IMR-90 (cell line): ENCODE measurements around the gene GADD45GIP1. TPM values are rescaled to one million over a fixed set of nuclear protein-coding genes. Genes with fewer than 3 reads are reported as not detected.
A peak's percentile ranks its signal among the peaks of the same experiment; 100 is the strongest.

ENCODE experiments used
- ATAC-seq: fragments of 200-7000 bp; cut with Tn5 transposase; 2 replicates; pipeline ENCODE4 v1.9.1; 2020; ENCODE audit warnings: low read depth, mild to moderate bottlenecking, moderate library complexity
- BruUV-seq: library from RNA; stranded (reverse); fragments of 400-500 nt; replicated peaks from 2 replicates; lab custom pipeline; 2021; lab: Mats Ljungman, UMichigan
- CTCF ChIA-PET: fragments of 300-600 bp; formaldehyde crosslinking; extraction: SDS; loops from one replicate; lab custom pipeline; 2021; ENCODE audit warnings: antibody characterized with exemption; lab: Yijun Ruan, JAX
- POLR2A ChIA-PET: fragments of 300-600 bp; sonication (Branson Sonifier 250); formaldehyde crosslinking; loops from one replicate; lab custom pipeline; 2022; ENCODE audit warnings: antibody characterized with exemption; ENCODE audit not compliant: unreplicated experiment; lab: Charles Lee
- DNase-seq: peaks from one replicate; pipeline ENCODE4 v3.0.0; 2013
- H2AFZ ChIP-seq: replicated peaks from 2 replicates; pipeline ENCODE3; 2013; ENCODE audit warnings: low read length, mild to moderate bottlenecking; ENCODE audit not compliant: poor library complexity
- H2AK5ac ChIP-seq: 2 replicates; pipeline ENCODE4 v1.6.1; 2013; ENCODE audit warnings: low read depth, low read length, inconsistent platforms
- H2AK9ac ChIP-seq: replicated peaks from 2 replicates; pipeline ENCODE3; 2013; ENCODE audit warnings: mild to moderate bottlenecking, low read depth, low read length, moderate library complexity; ENCODE audit not compliant: poor library complexity
- H2BK120ac ChIP-seq: 2 replicates; pipeline ENCODE4 v1.6.1; 2013; ENCODE audit warnings: low read depth, low read length, inconsistent platforms
- H2BK15ac ChIP-seq: 3 replicates; pipeline ENCODE4 v1.6.1; 2013; ENCODE audit warnings: low read depth, low read length, inconsistent platforms
- H2BK20ac ChIP-seq: 2 replicates; pipeline ENCODE4 v1.6.1; 2013; ENCODE audit warnings: low read depth, mild to moderate bottlenecking, inconsistent platforms, low read length, moderate library complexity
- H2BK5ac ChIP-seq: 2 replicates; pipeline ENCODE4 v1.6.1; 2013; ENCODE audit warnings: mild to moderate bottlenecking, low read depth, low read length, inconsistent platforms; ENCODE audit not compliant: poor library complexity, severe bottlenecking
- H3K14ac ChIP-seq: replicated peaks from 2 replicates; pipeline ENCODE4 v1.6.1; 2013; ENCODE audit warnings: low read depth, low read length, inconsistent platforms
- H3K18ac ChIP-seq: 2 replicates; pipeline ENCODE4 v1.6.1; 2013; ENCODE audit warnings: low read depth, low read length, control low read depth
- H3K23ac ChIP-seq: 2 replicates; pipeline ENCODE4 v1.6.1; 2013; ENCODE audit warnings: low read depth, low read length, inconsistent platforms
- H3K27ac ChIP-seq: 2 replicates; pipeline ENCODE4 v1.5.1; 2013; ENCODE audit warnings: mild to moderate bottlenecking, control low read depth, low read length; ENCODE audit not compliant: insufficient read depth
- H3K27me3 ChIP-seq: 2 replicates; pipeline ENCODE4 v1.6.1; 2013; ENCODE audit warnings: low read length; ENCODE audit not compliant: control insufficient read depth, insufficient read depth
- H3K36me3 ChIP-seq: 2 replicates; pipeline ENCODE4 v1.6.1; 2013; ENCODE audit warnings: low read length, mixed read lengths; ENCODE audit not compliant: control insufficient read depth, insufficient read depth
- H3K4ac ChIP-seq: 2 replicates; pipeline ENCODE4 v1.6.1; 2013; ENCODE audit warnings: low read depth, low read length, inconsistent platforms
- H3K4me1 ChIP-seq: 2 replicates; pipeline ENCODE4 v1.6.1; 2013; ENCODE audit warnings: low read length, mixed read lengths; ENCODE audit not compliant: control insufficient read depth, insufficient read depth
- H3K4me2 ChIP-seq: 2 replicates; pipeline ENCODE4 v1.6.1; 2013; ENCODE audit warnings: low read depth, mild to moderate bottlenecking, control low read depth, low read length, moderate library complexity
- H3K4me3 ChIP-seq: 2 replicates; pipeline ENCODE4 v1.5.1; 2013; ENCODE audit warnings: low read depth, mild to moderate bottlenecking, control low read depth, low read length, moderate library complexity; ENCODE audit not compliant: insufficient read depth
- H3K56ac ChIP-seq: 2 replicates; pipeline ENCODE4 v1.6.1; 2013; ENCODE audit warnings: low read length, inconsistent platforms; ENCODE audit not compliant: insufficient read depth; ENCODE audit errors: extremely low read depth
- H3K79me1 ChIP-seq, 2 experiments: 2 replicates each; pipeline ENCODE4 v1.6.1; 2013; ENCODE audit warnings: low read length in 2 of 2, inconsistent platforms in 1 of 2, low read depth in 1 of 2
- H3K9ac ChIP-seq: 2 replicates; pipeline ENCODE4 v1.6.1; 2013; ENCODE audit warnings: low read depth, low read length, control low read depth
- H3K9me1 ChIP-seq: 2 replicates; pipeline ENCODE4 v1.6.1; 2013; ENCODE audit warnings: low read length, inconsistent platforms; ENCODE audit not compliant: insufficient read depth
- H3K9me3 ChIP-seq: 2 replicates; pipeline ENCODE4 v1.6.1; 2013; ENCODE audit warnings: low read length; ENCODE audit not compliant: control insufficient read depth, insufficient read depth
- H4K20me1 ChIP-seq: 2 replicates; pipeline ENCODE4 v1.6.1; 2013; ENCODE audit warnings: low read length, inconsistent platforms; ENCODE audit not compliant: insufficient read depth
- H4K5ac ChIP-seq: 2 replicates; pipeline ENCODE4 v1.6.1; 2013; ENCODE audit warnings: mild to moderate bottlenecking, low read depth, low read length, control low read depth
- H4K8ac ChIP-seq, 2 experiments: 2 replicates each; pipeline ENCODE4 v1.6.1; 2013; ENCODE audit warnings: low read depth in 2 of 2, low read length in 2 of 2, control low read depth in 1 of 2, inconsistent platforms in 1 of 2
- H4K91ac ChIP-seq: 2 replicates; pipeline ENCODE4 v1.6.1; 2013; ENCODE audit warnings: low read depth, low read length, inconsistent platforms; ENCODE audit not compliant: insufficient read depth
- BHLHE40 ChIP-seq: fragments of 150-350 bp; IDR thresholded peaks from 2 replicates; pipeline ENCODE4 v1.6.1; 2016; ENCODE audit warnings: mild to moderate bottlenecking, low read depth, low read length
- CEBPB ChIP-seq: IDR thresholded peaks from 2 replicates; pipeline ENCODE4 v1.6.1; 2012; ENCODE audit warnings: low read depth, low read length, improper control_type of control experiment
- FOS ChIP-seq: fragments of 150-350 bp; IDR thresholded peaks from 2 replicates; pipeline ENCODE4 v1.6.1; 2016; ENCODE audit warnings: low read depth, low read length
- MAFK ChIP-seq: IDR thresholded peaks from 2 replicates; pipeline ENCODE4 v1.6.1; 2012; ENCODE audit warnings: low read depth, low read length, improper control_type of control experiment
- MAZ ChIP-seq: IDR thresholded peaks from 2 replicates; pipeline ENCODE4 v1.6.1; 2012; ENCODE audit warnings: low read depth, mild to moderate bottlenecking, low read length, improper control_type of control experiment, moderate library complexity, borderline replicate concordance
- NFE2L2 ChIP-seq: fragments of 150-350 bp; IDR thresholded peaks from 2 replicates; pipeline ENCODE4 v1.6.1; 2016; ENCODE audit warnings: low read depth, mild to moderate bottlenecking, low read length
- POLR2A ChIP-seq: IDR thresholded peaks from 2 replicates; pipeline ENCODE4 v1.6.1; 2012; ENCODE audit warnings: mild to moderate bottlenecking, low read depth, low read length
- RAD21 ChIP-seq: IDR thresholded peaks from 2 replicates; pipeline ENCODE4 v1.6.1; 2012; ENCODE audit warnings: low read length, improper control_type of control experiment
- RCOR1 ChIP-seq: IDR thresholded peaks from 2 replicates; pipeline ENCODE4 v1.6.1; 2012; ENCODE audit warnings: mild to moderate bottlenecking, low read length, improper control_type of control experiment; ENCODE audit not compliant: insufficient replicate concordance
- RFX5 ChIP-seq: IDR thresholded peaks from 2 replicates; pipeline ENCODE4 v1.8.0; 2012; ENCODE audit warnings: low read depth, mild to moderate bottlenecking, low read length, moderate library complexity
- SMC3 ChIP-seq: fragments of 150-350 bp; IDR thresholded peaks from 2 replicates; pipeline ENCODE4 v1.6.1; 2016; ENCODE audit warnings: low read depth, mild to moderate bottlenecking, antibody characterized with exemption, low read length, moderate library complexity
- WGBS, 2 experiments: methylation state at CpG; one replicate each; pipeline versions ENCODE4 v1.1.5 to v1.1.7; 2013; ENCODE audit warnings: missing lambda C conversion rate in 2 of 2; ENCODE audit not compliant: insufficient read length in 1 of 2; ENCODE audit errors: extremely low coverage in 2 of 2; 5-methylcytosine and 5-hydroxymethylcytosine counted together
- dilution Hi-C: fragments of 300-500 bp; cut with HindIII; formaldehyde crosslinking; loops from one replicate; pipeline ENCODE4 v1.14.3; 2018; ENCODE audit warnings: low sequenced_read_pairs; ENCODE audit not compliant: unreplicated experiment
- in situ Hi-C: fragments of 300-500 bp; cut with MboI; formaldehyde crosslinking; loops from 3 replicates; pipeline ENCODE4 v1.14.3; 2019; ENCODE audit warnings: low sequenced_read_pairs, inconsistent platforms, mixed read lengths
- intact Hi-C: fragments of 100-400 bp; cut with micrococcal nuclease; formaldehyde crosslinking; loops from 2 replicates; pipeline ENCODE4 v1.10.0; 2022
- polyA plus RNA-seq, 3 experiments: library from polyadenylated mRNA; depleted of rRNA; stranded (reverse); fragments of >200 nt; gene quantifications; 2 replicates each; pipeline ENCODE4 v1.2.3, GENCODE V29; 2012; ENCODE audit warnings: low replicate concordance in 1 of 3
- total RNA-seq: library from RNA; depleted of rRNA; stranded (reverse); fragments of >200 nt; gene quantifications from 2 replicates; pipeline ENCODE4 v1.2.3, GENCODE V29; 2012
- TF ChIP-seq, protein P1 (sequence below): conservative IDR thresholded peaks from 2 replicates; pipeline ENCODE4 v1.5.1; 2012; ENCODE audit warnings: mild to moderate bottlenecking, low read depth, low read length, improper control_type of control experiment
- TF ChIP-seq, protein P2 (sequence below): fragments of 150-350 bp; IDR thresholded peaks from 2 replicates; pipeline ENCODE4 v1.6.1; 2017; ENCODE audit warnings: mild to moderate bottlenecking, antibody characterized with exemption, low read length, low read depth
- TF ChIP-seq, protein P3 (sequence below): fragments of 150-350 bp; IDR thresholded peaks from 2 replicates; pipeline ENCODE4 v1.6.1; 2016; ENCODE audit warnings: low read depth, mild to moderate bottlenecking, low read length, moderate library complexity, borderline replicate concordance

The GADD45GIP1 gene
- total and polyA plus RNA-seq, 2 of the 4 experiments (the other 2 are of a cell fraction): 13.3 to 42.4 TPM

DNA sequence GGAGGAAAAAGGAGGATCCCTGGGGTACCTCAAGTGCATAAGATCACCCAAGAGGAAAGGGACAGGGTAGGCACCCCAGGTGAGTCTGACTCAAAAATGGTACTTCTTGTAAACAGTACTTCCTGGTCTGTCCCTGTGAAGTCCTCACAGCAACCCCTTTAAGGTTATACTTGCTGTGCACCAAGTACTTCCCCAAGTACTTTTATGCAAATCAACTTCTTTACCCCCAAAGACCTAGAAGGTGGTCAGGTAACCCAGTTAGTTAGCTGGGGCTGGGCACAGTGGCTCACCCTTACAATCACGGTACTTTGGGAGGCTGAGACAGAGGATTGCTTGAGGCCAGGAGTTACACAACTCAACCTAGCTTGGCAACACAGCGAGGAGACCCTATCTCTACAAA lies 16.1 kb downstream of the GADD45GIP1 start:
- in situ Hi-C loops (no loop called here), intact Hi-C loops (no loop called here), dilution Hi-C loops (no loop called here)
- no TSS peak for BruUV-seq
- Histone ChIP-seq H3K36me3 (peaks cover 48% of the 10 kb centered on the region), H3K4me3 (no peak overlapping the region), H4K20me1 (peaks cover 68% of the 10 kb centered on the region), H3K9me1 (peaks cover 15% of the 10 kb centered on the region), H3K27ac (no peak overlapping the region), H2BK120ac (no peak overlapping the region), H2AK5ac (no peak overlapping the region), H3K79me1 (peaks cover 5 to 55% of the 10 kb centered on the region in 2 experiments; a peak in 3 of 4 replicates), H2AFZ (no peak overlapping the region), H3K18ac (no peak overlapping the region), H4K8ac (no peak overlapping the region), H3K9ac (peak overlapping the region; percentile 5; the same call in 1 of the 2 replicates), H3K4me1 (peaks cover 15% of the 10 kb centered on the region), H4K5ac (no peak overlapping the region), H3K9me3 (no peaks in the 10 kb centered on the region), H3K14ac (peak overlapping the region; percentile 9; the same call in 1 of the 2 replicates), H3K27me3 (no peaks in the 10 kb centered on the region), H2BK15ac (no peak overlapping the region), H2AK9ac (no peak overlapping the region), H3K23ac (0 out of 2 replicates have a peak overlapping the region, but pooled peaks have one; percentile 89), H2BK20ac (no peak overlapping the region), H3K4ac (no peak overlapping the region), H2BK5ac (peak overlapping the region; percentile 10), H3K56ac (no peak overlapping the region), H4K91ac (no peak overlapping the region), H3K4me2 (no peak overlapping the region)
- ChIA-PET CTCF (no interaction called here), POLR2A (no interaction called here)
- WGBS, 2 experiments: no CpG with 5 or more reads among the region's 2 CpGs
- DNase-seq: no peak
- no peak for ATAC-seq
- TF ChIP-seq CEBPB (no peak), POLR2A (no peak), SMC3 (no peak), BHLHE40 (no peak), MAFK (no peak), NFE2L2 (no peak), MAZ (no peak), FOS (no peak), RAD21 (no peak), RCOR1 (no peak), RFX5 (no peak)
- TF ChIP-seq, protein P1, sequence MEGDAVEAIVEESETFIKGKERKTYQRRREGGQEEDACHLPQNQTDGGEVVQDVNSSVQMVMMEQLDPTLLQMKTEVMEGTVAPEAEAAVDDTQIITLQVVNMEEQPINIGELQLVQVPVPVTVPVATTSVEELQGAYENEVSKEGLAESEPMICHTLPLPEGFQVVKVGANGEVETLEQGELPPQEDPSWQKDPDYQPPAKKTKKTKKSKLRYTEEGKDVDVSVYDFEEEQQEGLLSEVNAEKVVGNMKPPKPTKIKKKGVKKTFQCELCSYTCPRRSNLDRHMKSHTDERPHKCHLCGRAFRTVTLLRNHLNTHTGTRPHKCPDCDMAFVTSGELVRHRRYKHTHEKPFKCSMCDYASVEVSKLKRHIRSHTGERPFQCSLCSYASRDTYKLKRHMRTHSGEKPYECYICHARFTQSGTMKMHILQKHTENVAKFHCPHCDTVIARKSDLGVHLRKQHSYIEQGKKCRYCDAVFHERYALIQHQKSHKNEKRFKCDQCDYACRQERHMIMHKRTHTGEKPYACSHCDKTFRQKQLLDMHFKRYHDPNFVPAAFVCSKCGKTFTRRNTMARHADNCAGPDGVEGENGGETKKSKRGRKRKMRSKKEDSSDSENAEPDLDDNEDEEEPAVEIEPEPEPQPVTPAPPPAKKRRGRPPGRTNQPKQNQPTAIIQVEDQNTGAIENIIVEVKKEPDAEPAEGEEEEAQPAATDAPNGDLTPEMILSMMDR: no peak
- TF ChIP-seq, protein P2, sequence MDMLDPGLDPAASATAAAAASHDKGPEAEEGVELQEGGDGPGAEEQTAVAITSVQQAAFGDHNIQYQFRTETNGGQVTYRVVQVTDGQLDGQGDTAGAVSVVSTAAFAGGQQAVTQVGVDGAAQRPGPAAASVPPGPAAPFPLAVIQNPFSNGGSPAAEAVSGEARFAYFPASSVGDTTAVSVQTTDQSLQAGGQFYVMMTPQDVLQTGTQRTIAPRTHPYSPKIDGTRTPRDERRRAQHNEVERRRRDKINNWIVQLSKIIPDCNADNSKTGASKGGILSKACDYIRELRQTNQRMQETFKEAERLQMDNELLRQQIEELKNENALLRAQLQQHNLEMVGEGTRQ: no peak
- TF ChIP-seq, protein P3, sequence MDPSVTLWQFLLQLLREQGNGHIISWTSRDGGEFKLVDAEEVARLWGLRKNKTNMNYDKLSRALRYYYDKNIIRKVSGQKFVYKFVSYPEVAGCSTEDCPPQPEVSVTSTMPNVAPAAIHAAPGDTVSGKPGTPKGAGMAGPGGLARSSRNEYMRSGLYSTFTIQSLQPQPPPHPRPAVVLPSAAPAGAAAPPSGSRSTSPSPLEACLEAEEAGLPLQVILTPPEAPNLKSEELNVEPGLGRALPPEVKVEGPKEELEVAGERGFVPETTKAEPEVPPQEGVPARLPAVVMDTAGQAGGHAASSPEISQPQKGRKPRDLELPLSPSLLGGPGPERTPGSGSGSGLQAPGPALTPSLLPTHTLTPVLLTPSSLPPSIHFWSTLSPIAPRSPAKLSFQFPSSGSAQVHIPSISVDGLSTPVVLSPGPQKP: no peak
